ENCODE data around the gene POMP.

The POMP gene

DNA sequence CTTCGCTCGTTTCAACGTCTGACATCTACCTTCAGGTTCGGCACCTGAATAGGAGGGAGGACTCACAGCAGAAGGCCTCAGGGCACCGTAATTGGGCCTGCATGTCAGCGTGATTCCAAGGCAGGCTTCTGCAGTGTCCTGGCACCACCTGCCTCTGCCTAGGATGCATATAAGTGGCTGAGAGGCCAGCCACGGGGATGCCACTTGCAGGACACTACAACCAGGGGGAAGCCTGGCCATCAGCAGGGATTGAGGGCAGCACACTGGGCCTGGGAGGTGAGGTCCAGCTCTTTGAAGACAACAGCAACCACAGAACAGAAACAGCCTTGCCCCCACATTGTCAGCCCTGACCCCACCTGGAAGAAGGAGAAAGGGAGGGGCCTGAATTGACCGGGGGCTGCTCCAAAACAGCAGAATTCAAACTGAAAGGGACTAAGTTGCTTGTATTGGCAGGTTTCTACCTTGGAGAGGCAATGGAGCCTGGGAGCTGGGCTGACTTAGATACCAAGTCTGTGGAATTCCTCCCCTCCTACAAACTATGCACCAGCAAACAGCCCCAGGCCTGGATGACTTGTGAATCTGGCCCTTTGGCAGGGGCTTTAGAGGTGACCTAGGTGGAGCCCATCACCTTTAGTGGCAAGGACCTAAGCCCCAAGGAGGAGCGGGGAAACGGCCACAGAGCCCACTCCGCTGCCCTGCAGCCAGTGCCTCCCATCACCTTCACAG, 34.1 kb upstream of the POMP start:
- H3K4me3 ChIP-seq (ENCODE audit: low read length) = no peak overlapping the region
- no peaks in the 10 kb centered on the region for H4K20me1 ChIP-seq (ENCODE audit: insufficient read depth, low read length)
- no peaks in the 10 kb centered on the region for H3K79me2 ChIP-seq (ENCODE audit: low read length)
- H3K4me1 ChIP-seq (ENCODE audit: low read length) = no peaks in the 10 kb centered on the region
- no peak overlapping the region for H3K4me2 ChIP-seq (ENCODE audit: low read length)
- no peaks in the 10 kb centered on the region for H3K36me3 ChIP-seq (replicated peaks; ENCODE audit: low read depth, low read length)
- H2AFZ ChIP-seq (ENCODE audit: low read depth, low read length) = no peak overlapping the region; the same call in 1 of the 2 replicates
- no peaks in the 10 kb centered on the region for H3K9me3 ChIP-seq (ENCODE audit: insufficient read depth, low read length)
- TF ChIP-seq EZH2phosphoT487 (IDR thresholded peaks at IDR 0.05; ENCODE audit: low read depth) = no peak
- TF ChIP-seq, protein P1, sequence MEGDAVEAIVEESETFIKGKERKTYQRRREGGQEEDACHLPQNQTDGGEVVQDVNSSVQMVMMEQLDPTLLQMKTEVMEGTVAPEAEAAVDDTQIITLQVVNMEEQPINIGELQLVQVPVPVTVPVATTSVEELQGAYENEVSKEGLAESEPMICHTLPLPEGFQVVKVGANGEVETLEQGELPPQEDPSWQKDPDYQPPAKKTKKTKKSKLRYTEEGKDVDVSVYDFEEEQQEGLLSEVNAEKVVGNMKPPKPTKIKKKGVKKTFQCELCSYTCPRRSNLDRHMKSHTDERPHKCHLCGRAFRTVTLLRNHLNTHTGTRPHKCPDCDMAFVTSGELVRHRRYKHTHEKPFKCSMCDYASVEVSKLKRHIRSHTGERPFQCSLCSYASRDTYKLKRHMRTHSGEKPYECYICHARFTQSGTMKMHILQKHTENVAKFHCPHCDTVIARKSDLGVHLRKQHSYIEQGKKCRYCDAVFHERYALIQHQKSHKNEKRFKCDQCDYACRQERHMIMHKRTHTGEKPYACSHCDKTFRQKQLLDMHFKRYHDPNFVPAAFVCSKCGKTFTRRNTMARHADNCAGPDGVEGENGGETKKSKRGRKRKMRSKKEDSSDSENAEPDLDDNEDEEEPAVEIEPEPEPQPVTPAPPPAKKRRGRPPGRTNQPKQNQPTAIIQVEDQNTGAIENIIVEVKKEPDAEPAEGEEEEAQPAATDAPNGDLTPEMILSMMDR (IDR thresholded peaks at IDR 0.05; ENCODE audit: low read depth, low read length) = no peak
- H3K9ac ChIP-seq (ENCODE audit: low read length) = no peak overlapping the region
- H3K27me3 ChIP-seq (ENCODE audit: low read depth, low read length) = no peaks in the 10 kb centered on the region
- no peak overlapping the region for H3K27ac ChIP-seq (ENCODE audit: low read length)

DNA sequence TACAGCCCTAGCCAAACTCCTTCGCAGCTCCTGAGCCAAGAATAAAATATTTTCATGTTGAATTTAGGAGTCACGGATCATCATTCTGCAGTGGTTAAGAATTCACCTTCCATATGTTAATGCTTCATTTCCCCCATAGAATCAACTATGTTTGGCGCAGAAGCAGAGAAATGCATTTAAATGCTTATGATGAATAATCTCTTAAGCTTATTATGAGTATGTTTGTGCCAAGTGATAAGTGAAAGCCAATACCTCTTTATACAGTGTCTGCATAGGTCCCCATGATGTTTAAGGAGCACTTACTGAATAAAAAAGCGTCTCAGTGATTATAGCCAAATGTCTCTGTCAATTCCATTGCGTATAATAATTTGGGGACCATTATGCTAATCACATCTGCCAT, 32.7 kb upstream of the POMP start:
- Histone ChIP-seq H3K36me3 (replicated peaks; ENCODE audit: low read depth, low read length) (no peaks in the 10 kb centered on the region), H3K4me3 (ENCODE audit: low read length) (no peak overlapping the region), H3K4me1 (ENCODE audit: low read length) (no peaks in the 10 kb centered on the region), H4K20me1 (ENCODE audit: insufficient read depth, low read length) (no peaks in the 10 kb centered on the region), H3K4me2 (ENCODE audit: low read length) (no peak overlapping the region), H3K27ac (ENCODE audit: low read length) (no peak overlapping the region), H3K9me3 (ENCODE audit: insufficient read depth, low read length) (no peaks in the 10 kb centered on the region), H2AFZ (ENCODE audit: low read depth, low read length) (no peak overlapping the region), H3K27me3 (ENCODE audit: low read depth, low read length) (no peaks in the 10 kb centered on the region), H3K79me2 (ENCODE audit: low read length) (no peaks in the 10 kb centered on the region), H3K9ac (ENCODE audit: low read length) (no peak overlapping the region)
- TF ChIP-seq, protein P1 (IDR thresholded peaks at IDR 0.05; ENCODE audit: low read depth, low read length) = no peak
- TF ChIP-seq EZH2phosphoT487 (IDR thresholded peaks at IDR 0.05; ENCODE audit: low read depth) = no peak

DNA sequence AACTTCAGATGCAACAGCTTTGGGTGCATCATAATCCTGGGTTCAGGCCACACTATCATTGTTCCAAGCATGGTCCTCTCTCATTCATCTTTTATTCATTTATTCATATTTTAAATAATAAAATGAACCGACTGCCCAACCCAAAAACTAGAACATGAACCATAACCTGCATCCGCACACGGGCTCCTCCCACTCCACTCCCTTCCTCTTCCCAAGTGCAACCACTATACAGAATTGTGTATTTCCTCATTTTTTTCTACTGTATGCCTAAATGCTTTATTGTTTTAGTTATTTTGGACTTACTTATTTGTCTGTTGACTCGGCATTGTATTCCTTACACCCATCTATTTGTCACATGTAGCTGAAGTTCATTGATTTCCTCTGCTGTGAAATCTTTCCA, 30.7 kb upstream of the POMP start:
- no peak overlapping the region for H3K27ac ChIP-seq (ENCODE audit: low read length)
- H2AFZ ChIP-seq (ENCODE audit: low read depth, low read length) = no peak overlapping the region
- H3K4me3 ChIP-seq (ENCODE audit: low read length) = no peak overlapping the region
- no peaks in the 10 kb centered on the region for H3K36me3 ChIP-seq (replicated peaks; ENCODE audit: low read depth, low read length)
- TF ChIP-seq EZH2phosphoT487 (IDR thresholded peaks at IDR 0.05; ENCODE audit: low read depth) = no peak
- TF ChIP-seq, protein P1 (IDR thresholded peaks at IDR 0.05; ENCODE audit: low read depth, low read length) = no peak
- H3K9me3 ChIP-seq (ENCODE audit: insufficient read depth, low read length) = no peaks in the 10 kb centered on the region
- no peaks in the 10 kb centered on the region for H3K4me1 ChIP-seq (ENCODE audit: low read length)
- no peaks in the 10 kb centered on the region for H4K20me1 ChIP-seq (ENCODE audit: insufficient read depth, low read length)
- no peak overlapping the region for H3K4me2 ChIP-seq (ENCODE audit: low read length)
- no peaks in the 10 kb centered on the region for H3K27me3 ChIP-seq (ENCODE audit: low read depth, low read length)
- no peaks in the 10 kb centered on the region for H3K79me2 ChIP-seq (ENCODE audit: low read length)
- no peak overlapping the region for H3K9ac ChIP-seq (ENCODE audit: low read length)

DNA sequence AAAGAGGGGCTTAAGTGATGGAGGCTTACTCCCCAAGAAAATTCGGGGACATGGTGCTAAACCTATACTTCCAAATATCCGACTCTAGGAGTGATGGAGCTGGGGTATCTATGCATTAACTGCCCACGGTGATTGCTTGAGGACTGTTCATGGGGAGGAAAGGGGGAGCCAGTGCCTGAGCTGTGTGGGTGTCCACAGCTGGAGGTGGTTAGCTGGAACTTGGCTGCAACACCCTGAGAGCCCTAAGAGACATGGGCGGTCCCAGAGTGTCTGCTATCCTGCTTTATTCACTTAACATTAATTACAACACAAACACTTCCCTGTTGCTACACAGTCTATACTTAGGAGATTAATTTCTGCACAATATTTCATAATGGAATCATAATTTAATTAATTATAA, 28.1 kb upstream of the POMP start:
- no peaks in the 10 kb centered on the region for H3K79me2 ChIP-seq (ENCODE audit: low read length)
- no peaks in the 10 kb centered on the region for H3K36me3 ChIP-seq (replicated peaks; ENCODE audit: low read depth, low read length)
- H3K27ac ChIP-seq (ENCODE audit: low read length) = no peak overlapping the region
- H3K27me3 ChIP-seq (ENCODE audit: low read depth, low read length) = peaks cover 11% of the 10 kb centered on the region
- no peaks in the 10 kb centered on the region for H3K9me3 ChIP-seq (ENCODE audit: insufficient read depth, low read length)
- H3K4me2 ChIP-seq (ENCODE audit: low read length) = no peak overlapping the region
- H2AFZ ChIP-seq (ENCODE audit: low read depth, low read length) = no peak overlapping the region
- no peak overlapping the region for H3K9ac ChIP-seq (ENCODE audit: low read length)
- no peak overlapping the region for H3K4me3 ChIP-seq (ENCODE audit: low read length)
- no peaks in the 10 kb centered on the region for H3K4me1 ChIP-seq (ENCODE audit: low read length)
- H4K20me1 ChIP-seq (ENCODE audit: insufficient read depth, low read length) = no peaks in the 10 kb centered on the region
- no peak for TF ChIP-seq EZH2phosphoT487 (IDR thresholded peaks at IDR 0.05; ENCODE audit: low read depth)
- TF ChIP-seq, protein P1 (IDR thresholded peaks at IDR 0.05; ENCODE audit: low read depth, low read length) = no peak

Measured in OCI-LY3 (cell line).